HG03108 (cell line): Measurements from ENCODE around the gene SAMHD1.
"Not testable (repeated sequence)": the region's sequence is repeated elsewhere in the genome, so short reads cannot be mapped to it uniquely, and the experiment has no call there.

Experiments
- ATAC-seq: cut with Tn5 transposase; IDR thresholded peaks from one replicate; pipeline ENCODE4 v1.9.1; 2021; ENCODE audit warnings: moderate library complexity; ENCODE audit not compliant: unreplicated experiment

Gene SAMHD1

GRCh38 chr20:36875702-36876472, 75.6 kb downstream of the SAMHD1 start, which contains the start of gene TLDC2:
Gene TLDC2 (plus strand): TSS chr20:36876138. CDS start chr20:36876175, 37 bp downstream.
- no peak for ATAC-seq

GRCh38 chr20:36875093-36875492, 76.4 kb downstream of the SAMHD1 start:
- ATAC-seq = not testable (repeated sequence)

- no peak for ATAC-seq
Measured at GRCh38 chr20:36873498-36874189, 77.9 kb downstream of the SAMHD1 start.

- ATAC-seq = no peak
Measured at GRCh38 chr20:36872852-36873251, 78.7 kb downstream of the SAMHD1 start.

GRCh38 chr20:36871640-36872570, 79.6 kb downstream of the SAMHD1 start:
- no peak for ATAC-seq

- ATAC-seq = no peak
Measured at GRCh38 chr20:36866681-36867495, 84.6 kb downstream of the SAMHD1 start.

- no peak for ATAC-seq
Measured at GRCh38 chr20:36866164-36866563, 85.3 kb downstream of the SAMHD1 start.

GRCh38 chr20:36865861-36866149, 85.7 kb downstream of the SAMHD1 start:
- no peak for ATAC-seq

- ATAC-seq = no peak
Measured at GRCh38 chr20:36865076-36865860, 86.2 kb downstream of the SAMHD1 start.

GRCh38 chr20:36862857-36863668, 88.4 kb downstream of the SAMHD1 start:
- ATAC-seq = peak; percentile 35

GRCh38 chr20:36861875-36862801, 89.4 kb downstream of the SAMHD1 start:
- no peak for ATAC-seq

GRCh38 chr20:36861625-36861874, 90.0 kb downstream of the SAMHD1 start:
- ATAC-seq = no peak

GRCh38 chr20:36860811-36861624, 90.5 kb downstream of the SAMHD1 start:
- no peak for ATAC-seq

- no peak for ATAC-seq
Measured at GRCh38 chr20:36860339-36860738, 91.2 kb downstream of the SAMHD1 start.

GRCh38 chr20:36859700-36860330, 91.7 kb downstream of the SAMHD1 start:
- no peak for ATAC-seq

- ATAC-seq = no peak
Measured at GRCh38 chr20:36859282-36859555, 92.3 kb downstream of the SAMHD1 start.
